ENCODE data around the gene OCEL1.

OCEL1 gene

GRCh38 chr19:17235300-17235970, 9.4 kb downstream of the OCEL1 start (continued):
- TF ChIP-seq REST (tag by site-specific recombination; IDR thresholded peaks at IDR 0.05) (no peak), ZNF302 (tag by site-specific recombination; IDR thresholded peaks at IDR 0.05; ENCODE audit: low read depth) (no peak), ZNF416 (tag by site-specific recombination; IDR thresholded peaks at IDR 0.05) (no peak), ZEB2 (tag by site-specific recombination; IDR thresholded peaks at IDR 0.05) (peak; percentile 63), PBX3 (CRISPR knock-in tag; IDR thresholded peaks at IDR 0.05) (peak; percentile 94), ZNF76 (tag by site-specific recombination; IDR thresholded peaks at IDR 0.05; ENCODE audit: borderline replicate concordance, low read depth) (no peak), ZFP41 (tag by site-specific recombination; IDR thresholded peaks at IDR 0.05; ENCODE audit: borderline replicate concordance) (no peak), ZNF664 (tag by site-specific recombination; IDR thresholded peaks at IDR 0.05) (no peak), ZNF114 (tag by site-specific recombination; IDR thresholded peaks at IDR 0.05) (no peak), BCL6B (tag by site-specific recombination; IDR thresholded peaks at IDR 0.05) (no peak), ZSCAN18 (tag by site-specific recombination; IDR thresholded peaks at IDR 0.05) (no peak), ZNF513 (tag by site-specific recombination; IDR thresholded peaks at IDR 0.05) (peak; percentile 13; the same call in 1 of the 2 replicates), GFI1B (tag by site-specific recombination; IDR thresholded peaks at IDR 0.05) (no peak), ZNF830 (tag by site-specific recombination; IDR thresholded peaks at IDR 0.05; ENCODE audit: low read depth) (no peak), ZNF274 (IDR thresholded peaks at IDR 0.05; ENCODE audit: low read length) (no peak), ZNF274 (tag by site-specific recombination; IDR thresholded peaks at IDR 0.05; ENCODE audit: borderline replicate concordance) (no peak), ZNF121 (tag by site-specific recombination; IDR thresholded peaks at IDR 0.05) (no peak), ZNF16 (tag by site-specific recombination; IDR thresholded peaks at IDR 0.05; ENCODE audit: low read depth) (no peak), KLF17 (tag by site-specific recombination; IDR thresholded peaks at IDR 0.05) (no peak), ZNF140 (tag by site-specific recombination; IDR thresholded peaks at IDR 0.05) (no peak), ATF2 (tag by site-specific recombination; IDR thresholded peaks at IDR 0.05; ENCODE audit: low read depth) (no peak), ZNF639 (tag by site-specific recombination; IDR thresholded peaks at IDR 0.05) (no peak), ZNF645 (tag by site-specific recombination; IDR thresholded peaks at IDR 0.05) (no peak), ZXDB (tag by site-specific recombination; IDR thresholded peaks at IDR 0.05) (0 out of 2 replicates have a peak, but pooled peaks have one; percentile 48)

All from HEK293 (cell line).